HFF-Myc (cell line): ENCODE results near the gene LIMS2.

Experiments used
- DNase-seq: peaks from one replicate; pipeline ENCODE4 v3.0.0-alpha.2; 2011; ENCODE audit warnings: low read depth; ENCODE audit errors: extremely low read depth
- H3K4me3 ChIP-seq: replicated peaks from 2 replicates; pipeline ENCODE4 v1.5.1; 2011; ENCODE audit warnings: low read depth, mild to moderate bottlenecking, control low read depth, low read length
- TF ChIP-seq, protein P1 (sequence below): IDR thresholded peaks from 2 replicates; pipeline ENCODE4 v1.5.1; 2012; ENCODE audit warnings: mild to moderate bottlenecking, low read depth, low read length, control low read depth; ENCODE audit errors: missing control alignments

LIMS2 gene

DNA sequence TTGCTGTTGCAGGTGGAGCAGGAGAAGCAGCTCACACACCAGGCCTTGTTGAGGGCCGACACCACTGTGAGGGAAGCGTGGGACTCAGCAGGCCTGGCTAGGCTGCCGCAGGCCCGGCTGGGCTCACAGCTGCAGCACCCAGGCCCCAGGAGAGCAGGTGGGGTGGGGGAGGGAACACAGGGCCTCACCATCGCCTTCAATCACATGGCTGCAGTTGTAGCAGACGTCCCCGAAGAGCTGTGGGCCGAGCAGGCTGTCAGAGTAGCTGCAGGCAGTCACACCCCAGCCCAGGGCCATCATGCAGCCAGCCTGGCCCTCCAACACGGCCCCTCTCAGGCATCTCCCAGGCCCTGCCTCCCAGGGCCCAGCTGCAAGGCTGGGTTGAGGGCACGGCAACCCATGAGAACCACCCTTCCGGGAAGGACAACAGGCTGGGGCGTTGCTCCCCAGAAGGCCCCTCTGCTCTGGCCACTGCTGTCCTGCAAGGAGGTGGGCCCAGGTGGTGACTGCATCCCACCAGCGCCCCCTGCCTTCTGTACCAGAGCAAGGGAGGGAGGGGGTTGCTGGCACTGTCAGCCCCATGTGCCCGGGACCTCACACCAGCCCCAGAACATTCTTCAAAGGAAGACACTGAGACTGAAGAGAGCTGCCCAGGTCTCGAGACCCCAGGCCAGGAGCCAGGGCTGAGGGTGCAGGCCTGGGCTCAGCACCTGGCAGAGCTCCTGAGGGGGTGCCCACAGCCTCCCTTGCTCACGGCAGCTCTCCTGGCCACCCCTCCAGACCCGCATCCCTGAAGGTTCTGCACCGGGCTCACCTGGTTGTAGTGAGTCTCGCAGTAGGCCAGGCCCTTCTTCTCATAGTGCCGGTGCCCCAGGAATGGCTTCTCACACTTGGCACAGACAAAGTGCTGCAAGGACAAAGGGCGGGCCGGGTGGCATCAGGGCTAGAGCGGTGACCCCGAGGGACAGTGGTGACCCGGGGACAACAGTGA, 35.0 kb downstream of the LIMS2 start:
- DNase-seq, result no peak
- TF ChIP-seq, protein P1, sequence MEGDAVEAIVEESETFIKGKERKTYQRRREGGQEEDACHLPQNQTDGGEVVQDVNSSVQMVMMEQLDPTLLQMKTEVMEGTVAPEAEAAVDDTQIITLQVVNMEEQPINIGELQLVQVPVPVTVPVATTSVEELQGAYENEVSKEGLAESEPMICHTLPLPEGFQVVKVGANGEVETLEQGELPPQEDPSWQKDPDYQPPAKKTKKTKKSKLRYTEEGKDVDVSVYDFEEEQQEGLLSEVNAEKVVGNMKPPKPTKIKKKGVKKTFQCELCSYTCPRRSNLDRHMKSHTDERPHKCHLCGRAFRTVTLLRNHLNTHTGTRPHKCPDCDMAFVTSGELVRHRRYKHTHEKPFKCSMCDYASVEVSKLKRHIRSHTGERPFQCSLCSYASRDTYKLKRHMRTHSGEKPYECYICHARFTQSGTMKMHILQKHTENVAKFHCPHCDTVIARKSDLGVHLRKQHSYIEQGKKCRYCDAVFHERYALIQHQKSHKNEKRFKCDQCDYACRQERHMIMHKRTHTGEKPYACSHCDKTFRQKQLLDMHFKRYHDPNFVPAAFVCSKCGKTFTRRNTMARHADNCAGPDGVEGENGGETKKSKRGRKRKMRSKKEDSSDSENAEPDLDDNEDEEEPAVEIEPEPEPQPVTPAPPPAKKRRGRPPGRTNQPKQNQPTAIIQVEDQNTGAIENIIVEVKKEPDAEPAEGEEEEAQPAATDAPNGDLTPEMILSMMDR, result peak; percentile 31
- no peak overlapping the region for H3K4me3 ChIP-seq

DNA sequence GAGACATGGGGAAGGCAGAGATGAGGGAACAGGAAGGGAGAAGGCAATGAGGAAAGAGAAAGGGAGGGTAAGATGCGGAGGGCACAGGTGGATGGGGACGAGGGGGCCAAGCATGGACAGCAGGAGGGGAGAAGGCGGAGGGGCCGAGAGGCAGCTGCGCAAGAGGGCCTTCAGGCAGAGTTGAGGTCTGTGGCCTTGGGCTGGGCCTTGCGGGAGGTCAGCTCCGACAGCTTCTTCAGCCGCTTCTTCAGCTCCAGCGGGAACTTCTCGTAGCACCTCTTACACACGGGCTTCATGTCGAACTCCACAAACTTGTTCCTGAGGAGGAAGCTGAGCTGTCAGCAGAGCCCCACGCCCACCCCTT, 36.2 kb downstream of the LIMS2 start:
- no peak overlapping the region for H3K4me3 ChIP-seq
- TF ChIP-seq, protein P1, result no peak
- no peak for DNase-seq

DNA sequence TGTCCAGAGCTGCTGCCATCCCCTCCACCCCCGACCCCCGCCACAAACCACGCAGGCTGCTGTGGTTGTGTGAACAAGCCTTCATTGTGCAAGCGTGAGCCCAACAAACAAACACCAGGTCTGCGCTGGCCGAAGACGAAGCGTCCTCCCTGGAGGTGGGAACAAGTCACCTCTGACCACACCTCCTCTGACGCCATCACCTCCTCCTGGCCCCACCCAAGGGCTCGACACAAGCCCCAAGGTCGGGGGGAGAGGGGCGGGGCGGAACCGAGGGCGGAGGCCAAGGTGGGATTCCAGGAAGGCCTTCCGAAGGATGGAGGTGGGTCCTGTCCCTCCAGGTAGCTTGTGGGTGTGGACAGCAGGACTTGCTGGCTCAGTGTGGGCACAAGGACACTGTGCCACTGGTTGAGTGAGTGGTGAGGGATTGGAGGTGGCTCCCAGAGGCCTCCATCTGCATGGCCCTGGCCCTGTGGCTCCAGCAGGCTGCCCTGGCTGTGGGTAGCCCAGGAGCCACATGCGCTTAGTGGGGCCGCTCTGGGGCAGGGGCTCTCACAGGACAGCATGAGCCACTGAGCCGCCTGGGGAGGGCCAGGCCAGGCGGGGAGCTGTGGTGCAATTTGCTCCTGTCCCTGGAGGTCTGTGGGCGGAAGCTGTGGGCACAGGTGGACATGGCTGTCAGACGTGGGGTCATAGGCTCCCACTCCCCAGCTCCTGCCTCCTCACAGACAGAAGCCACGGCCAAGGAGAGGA, 36.8 kb downstream of the LIMS2 start:
- no peak overlapping the region for H3K4me3 ChIP-seq
- DNase-seq, result no peak
- TF ChIP-seq, protein P1, result no peak

DNA sequence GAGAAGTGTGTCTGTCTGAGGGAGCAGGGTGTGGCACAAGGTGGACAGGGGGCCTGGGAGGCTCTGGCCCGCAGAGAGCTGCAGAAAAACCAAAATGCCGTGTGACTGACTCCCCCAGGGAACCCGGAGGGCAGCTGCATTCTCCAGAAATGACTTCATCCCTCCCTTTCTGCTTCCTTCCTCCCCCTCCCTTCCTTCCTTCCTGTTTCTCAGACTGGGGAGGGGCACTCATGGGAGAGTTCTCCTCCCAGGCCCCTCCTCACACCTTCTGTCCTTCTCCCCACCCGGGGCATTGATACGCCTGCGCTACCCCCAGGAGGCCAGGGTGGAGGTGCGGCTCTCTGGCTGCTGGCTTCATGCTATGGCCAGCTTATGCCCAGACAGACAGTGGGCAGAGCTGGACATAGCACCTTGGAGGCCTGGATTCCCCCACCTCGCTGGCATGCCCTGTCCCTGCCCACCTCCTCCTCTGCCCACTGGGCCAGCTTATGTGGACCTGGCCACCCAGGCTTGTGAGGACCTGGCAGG, 37.5 kb downstream of the LIMS2 start:
- TF ChIP-seq, protein P1, result no peak
- no peak overlapping the region for H3K4me3 ChIP-seq
- DNase-seq, result peak; percentile 66

DNA sequence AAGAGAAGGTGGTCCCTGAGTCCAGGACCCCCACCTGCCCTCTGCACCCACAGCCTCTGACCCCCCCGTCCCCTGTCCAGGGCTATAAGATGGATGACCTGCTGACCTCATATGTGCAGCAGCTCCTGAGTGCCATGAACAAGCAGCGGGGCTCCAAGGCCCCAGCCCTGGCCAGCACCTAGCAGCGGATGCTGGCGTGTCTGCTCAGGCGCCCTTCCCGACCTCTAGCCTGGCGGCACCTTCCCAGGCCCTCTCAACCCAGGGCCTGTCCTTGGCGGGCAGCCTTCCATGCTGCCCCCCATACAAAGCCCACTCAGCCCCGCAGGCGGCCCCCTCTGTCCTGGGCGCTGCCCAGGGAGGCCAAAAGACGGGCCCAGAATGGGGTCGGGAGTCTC, 38.1 kb downstream of the LIMS2 start:
- DNase-seq, result no peak
- no peak overlapping the region for H3K4me3 ChIP-seq
- TF ChIP-seq, protein P1, result no peak

DNA sequence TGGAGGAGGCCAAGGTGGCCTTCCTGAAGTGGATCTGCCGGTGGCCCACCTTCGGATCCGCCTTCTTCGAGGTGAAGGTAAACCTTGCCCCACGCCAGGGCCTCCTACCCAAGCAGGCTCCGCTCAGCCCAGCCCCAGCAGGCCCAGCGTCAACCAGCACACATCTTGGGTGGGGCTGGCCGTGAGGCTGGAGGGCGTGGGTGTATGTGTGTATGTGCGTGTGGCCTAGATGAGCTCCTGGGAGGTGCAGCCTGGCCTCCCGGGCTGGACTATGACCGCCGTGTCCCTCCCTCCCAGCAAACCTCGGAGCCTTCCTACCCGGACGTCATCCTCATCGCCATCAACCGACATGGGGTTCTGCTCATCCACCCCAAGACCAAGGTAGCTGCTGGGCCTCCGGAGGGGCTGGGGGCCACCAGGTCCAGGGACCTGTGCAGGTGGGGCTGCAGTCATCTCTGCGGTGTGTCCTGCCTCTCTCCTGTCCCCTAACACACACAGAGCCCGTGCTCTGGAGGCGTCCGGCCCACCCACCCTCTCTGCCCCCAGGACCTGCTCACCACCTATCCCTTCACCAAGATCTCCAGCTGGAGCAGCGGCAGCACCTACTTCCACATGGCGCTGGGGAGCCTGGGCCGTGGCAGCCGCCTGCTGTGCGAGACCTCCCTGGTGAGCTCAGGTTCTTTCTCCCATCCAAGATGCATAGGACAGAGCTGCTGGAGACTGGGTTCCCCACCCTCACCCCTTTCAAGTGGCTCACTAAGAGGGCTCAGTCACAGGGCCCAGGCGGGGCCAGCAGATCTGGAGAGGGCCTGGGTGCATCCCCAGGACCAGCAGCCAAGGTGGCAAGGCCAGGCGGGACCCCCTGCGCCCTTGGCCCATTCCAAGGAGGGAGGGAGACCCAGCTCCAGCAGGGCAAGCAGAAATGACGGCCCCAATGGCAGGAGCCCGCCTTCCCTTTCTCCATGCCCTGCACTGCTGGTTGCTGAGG, 38.8 kb downstream of the LIMS2 start:
- H3K4me3 ChIP-seq, result no peak overlapping the region
- DNase-seq, result no peak
- TF ChIP-seq, protein P1, result no peak
